Measurements from ENCODE around the gene ZCCHC4. TPM values are rescaled to one million over a fixed set of nuclear protein-coding genes. Genes with fewer than 3 reads are reported as not detected.
A peak's percentile ranks its signal among the peaks of the same experiment; 100 is the strongest.

Gene ZCCHC4
- total RNA-seq, 1 donor, result 15.0 TPM

DNA sequence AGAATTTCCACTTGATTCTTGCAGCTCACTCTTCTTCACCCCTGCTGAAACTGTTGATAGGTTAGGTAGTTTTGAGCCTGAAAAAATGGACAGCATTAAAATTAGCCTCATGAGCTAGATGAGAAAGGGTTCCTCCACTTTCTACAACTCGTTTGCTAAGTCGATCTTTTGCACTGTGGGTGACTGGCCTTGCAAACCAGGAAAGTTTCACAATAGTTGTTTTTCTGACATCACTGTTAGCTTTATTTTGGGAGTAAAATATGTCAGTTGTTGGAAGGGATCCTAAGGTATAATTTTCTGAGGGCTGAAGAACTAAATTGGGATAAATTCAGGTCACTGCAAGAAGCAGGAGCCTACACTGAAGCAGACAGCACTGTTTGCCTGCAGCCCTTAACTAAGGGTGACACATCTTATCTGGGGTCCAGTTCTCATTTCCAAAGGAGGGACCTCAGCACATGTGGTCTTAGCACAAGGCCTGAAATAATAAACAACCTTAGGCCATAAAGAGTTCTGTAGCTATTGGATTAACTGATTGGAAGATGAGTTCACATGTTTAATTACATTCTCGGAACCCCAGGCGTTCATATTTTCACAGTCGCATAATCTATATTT, 93.6 kb downstream of the ZCCHC4 start:
- TF ChIP-seq, protein P1, sequence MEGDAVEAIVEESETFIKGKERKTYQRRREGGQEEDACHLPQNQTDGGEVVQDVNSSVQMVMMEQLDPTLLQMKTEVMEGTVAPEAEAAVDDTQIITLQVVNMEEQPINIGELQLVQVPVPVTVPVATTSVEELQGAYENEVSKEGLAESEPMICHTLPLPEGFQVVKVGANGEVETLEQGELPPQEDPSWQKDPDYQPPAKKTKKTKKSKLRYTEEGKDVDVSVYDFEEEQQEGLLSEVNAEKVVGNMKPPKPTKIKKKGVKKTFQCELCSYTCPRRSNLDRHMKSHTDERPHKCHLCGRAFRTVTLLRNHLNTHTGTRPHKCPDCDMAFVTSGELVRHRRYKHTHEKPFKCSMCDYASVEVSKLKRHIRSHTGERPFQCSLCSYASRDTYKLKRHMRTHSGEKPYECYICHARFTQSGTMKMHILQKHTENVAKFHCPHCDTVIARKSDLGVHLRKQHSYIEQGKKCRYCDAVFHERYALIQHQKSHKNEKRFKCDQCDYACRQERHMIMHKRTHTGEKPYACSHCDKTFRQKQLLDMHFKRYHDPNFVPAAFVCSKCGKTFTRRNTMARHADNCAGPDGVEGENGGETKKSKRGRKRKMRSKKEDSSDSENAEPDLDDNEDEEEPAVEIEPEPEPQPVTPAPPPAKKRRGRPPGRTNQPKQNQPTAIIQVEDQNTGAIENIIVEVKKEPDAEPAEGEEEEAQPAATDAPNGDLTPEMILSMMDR (IDR thresholded peaks at IDR 0.05; ENCODE audit: insufficient read depth, low read length), result no peak
- no peak overlapping the region for H3K4me3 ChIP-seq (ENCODE audit: low read depth, low read length)
- DNase-seq (ENCODE audit: low read depth), result peak; percentile 65

DNA sequence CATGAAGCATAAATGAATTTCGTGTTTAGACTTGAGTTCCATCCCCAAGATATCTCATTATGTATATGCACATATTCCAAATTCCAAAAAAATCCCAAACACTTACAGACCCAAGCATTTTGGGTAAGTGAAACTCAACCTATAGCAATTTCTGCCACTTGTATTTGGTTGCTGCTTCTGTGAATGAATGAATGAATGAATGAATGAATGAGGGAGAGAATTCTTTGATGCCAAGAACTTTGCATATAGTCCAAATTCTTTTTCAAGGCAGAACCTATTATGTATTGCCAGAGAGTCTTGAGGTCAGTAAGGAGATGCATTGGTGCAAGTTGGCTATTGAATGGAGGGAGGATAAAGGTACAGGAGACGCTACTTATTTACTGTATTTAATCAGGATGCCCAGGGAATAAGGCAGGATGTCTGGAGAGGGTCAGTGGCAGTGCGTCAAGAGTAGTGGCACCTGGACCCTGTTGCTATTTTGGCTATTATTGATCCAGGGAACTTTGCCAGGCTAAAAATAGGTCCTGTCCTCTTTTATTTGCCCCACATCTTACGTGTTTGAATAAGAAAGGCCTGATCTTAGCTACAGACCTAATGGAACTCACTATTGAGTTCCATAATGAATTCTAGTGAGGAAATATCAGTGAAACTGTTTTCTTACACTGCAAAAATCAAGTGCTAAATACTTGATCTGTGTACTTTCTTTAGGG, 98.4 kb downstream of the ZCCHC4 start:
- no peak for DNase-seq (ENCODE audit: low read depth)
- TF ChIP-seq, protein P1 (IDR thresholded peaks at IDR 0.05; ENCODE audit: insufficient read depth, low read length), result no peak
- no peak overlapping the region for H3K4me3 ChIP-seq (ENCODE audit: low read depth, low read length)

- H3K4me3 ChIP-seq (ENCODE audit: low read depth, low read length), result no peak overlapping the region
- TF ChIP-seq, protein P1 (IDR thresholded peaks at IDR 0.05; ENCODE audit: insufficient read depth, low read length), result no peak
- DNase-seq (ENCODE audit: low read depth), result no peak
Measured at GRCh38 chr4:25413261-25413660, 100.7 kb downstream of the ZCCHC4 start.

GRCh38 chr4:25417014-25417413, 104.4 kb downstream of the ZCCHC4 start:
- TF ChIP-seq, protein P1 (IDR thresholded peaks at IDR 0.05; ENCODE audit: insufficient read depth, low read length), result no peak
- no peak for DNase-seq (ENCODE audit: low read depth)
- no peak overlapping the region for H3K4me3 ChIP-seq (ENCODE audit: low read depth, low read length)

Other genes starting within 250 kb of the ZCCHC4 start
- gene SEPSECS, start 152.3 kb upstream of the ZCCHC4 start, total RNA-seq (ENCODE audit: low replicate concordance), result 5.3 and 8.8 TPM in 2 replicates
- gene PI4K2B, start 78.7 kb upstream of the ZCCHC4 start, total RNA-seq (ENCODE audit: low replicate concordance), result 21.2 and 34.3 TPM in 2 replicates
- 30.7 and 35.2 TPM in 2 replicates for gene ANAPC4, start 64.5 kb downstream of the ZCCHC4 start, total RNA-seq (ENCODE audit: low replicate concordance)

Data from fibroblast of the aortic adventitia (primary cell).